GM04503 (cell line): ENCODE measurements around the gene NEDD8.
"Not testable (repeated sequence)": the region's sequence is repeated elsewhere in the genome, so short reads cannot be mapped to it uniquely, and the experiment has no call there.

Source experiments
- DNase-seq: peaks from one replicate; pipeline ENCODE4 v3.0.0-alpha.2; 2012; ENCODE audit warnings: low read depth

Gene NEDD8

GRCh38 chr14:24222987-24223386 lies 9.2 kb downstream of the NEDD8 start:
- not testable (repeated sequence) for DNase-seq

GRCh38 chr14:24219521-24219920 lies 12.6 kb downstream of the NEDD8 start:
- no peak for DNase-seq

- no peak for DNase-seq
These were observed 13.1 kb downstream of the NEDD8 start for GRCh38 chr14:24219080-24219479.

GRCh38 chr14:24216876-24217275 lies 15.3 kb downstream of the NEDD8 start:
- not testable (repeated sequence) for DNase-seq

GRCh38 chr14:24216345-24216699 lies 15.8 kb downstream of the NEDD8 start:
- no peak for DNase-seq

- DNase-seq: peak; percentile 57
These were observed 16.4 kb downstream of the NEDD8 start, which contains the start of gene MDP1 for GRCh38 chr14:24215495-24216344. TSS of gene MDP1 (minus strand) at chr14:24216066. CDS start at chr14:24215955, 111 bp downstream.

GRCh38 chr14:24213866-24214662 lies 18.1 kb downstream of the NEDD8 start:
- DNase-seq: no peak

GRCh38 chr14:24212924-24213865 lies 19.0 kb downstream of the NEDD8 start, which contains the start of gene CHMP4A:
TSS of gene CHMP4A (minus strand) at chr14:24213488. CDS start at chr14:24213439, 49 bp downstream.
- peak; percentile 88 for DNase-seq

- no peak for DNase-seq
These were observed 20.9 kb downstream of the NEDD8 start for GRCh38 chr14:24211311-24211710.

- DNase-seq: no peak
These were observed 24.5 kb downstream of the NEDD8 start for GRCh38 chr14:24207625-24208024.

- DNase-seq: no peak
These were observed 25.0 kb downstream of the NEDD8 start for GRCh38 chr14:24207104-24207551.

- DNase-seq: no peak
These were observed 25.7 kb downstream of the NEDD8 start for GRCh38 chr14:24206260-24207103.

GRCh38 chr14:24204163-24205146 lies 27.7 kb downstream of the NEDD8 start:
- no peak for DNase-seq

GRCh38 chr14:24203249-24203886 lies 28.8 kb downstream of the NEDD8 start:
- DNase-seq: not testable (repeated sequence)

- not testable (repeated sequence) for DNase-seq
These were observed 29.6 kb downstream of the NEDD8 start for GRCh38 chr14:24202538-24202937.

- no peak for DNase-seq
These were observed 33.2 kb downstream of the NEDD8 start for GRCh38 chr14:24198814-24199524.

GRCh38 chr14:24197056-24197450 lies 35.1 kb downstream of the NEDD8 start:
- DNase-seq: no peak
